MM.1S (cell line): ENCODE data around the gene ANKS1B.

ENCODE experiments used
- CTCF ChIP-seq: fragments of 300-600 bp; sonication (generic); IDR thresholded peaks from 2 replicates; pipeline ENCODE4 v1.5.1; 2016; ENCODE audit warnings: antibody characterized with exemption, low read length, mixed read lengths
- EZH2 ChIP-seq: fragments of 300-600 bp; sonication (generic); optimal IDR thresholded peaks from 2 replicates; pipeline ENCODE3; 2017; ENCODE audit warnings: low read depth, mild to moderate bottlenecking, antibody characterized with exemption, low read length, mixed read lengths
- EZH2phosphoT487 ChIP-seq: fragments of 300-600 bp; sonication (generic); IDR thresholded peaks from 2 replicates; pipeline ENCODE4 v1.6.1; 2018; ENCODE audit warnings: antibody characterized with exemption, low read length

GRCh38 chr12:99975321-99975720 is 9.4 kb downstream of the ANKS1B start:
- TF ChIP-seq CTCF = no peak
- TF ChIP-seq EZH2 = no peak
- TF ChIP-seq EZH2phosphoT487 = no peak
